ENCODE measurements around the gene ARHGEF17. TPM values are rescaled to one million over a fixed set of nuclear protein-coding genes. Genes with fewer than 3 reads are reported as not detected.

The ARHGEF17 gene
- total RNA-seq, 4 donors from 2014 or later = 3.2 to 33.8 (median 17.4) TPM

DNA sequence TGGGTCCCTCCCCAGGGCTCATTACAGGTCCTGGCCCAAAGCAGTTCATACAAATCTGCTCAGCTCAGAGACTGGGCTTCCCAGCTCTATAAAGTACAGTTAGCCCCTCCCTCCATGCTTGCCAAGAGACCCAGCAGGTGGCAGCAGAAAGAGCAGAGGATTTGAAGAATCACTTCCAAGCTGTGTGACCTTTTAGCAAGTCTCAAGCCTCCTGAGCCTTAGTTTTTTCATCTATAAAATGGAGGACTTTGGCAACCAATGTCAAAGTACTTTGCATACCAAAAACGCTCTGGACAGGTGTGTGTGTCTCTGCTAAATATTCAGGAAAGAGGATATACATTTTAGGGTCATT lies 94.7 kb downstream of the ARHGEF17 start:
- H3K4me1 ChIP-seq = no peaks in the 10 kb centered on the region
- no peak overlapping the region for H3K27ac ChIP-seq
- H3K4me3 ChIP-seq = no peak overlapping the region
- H3K9me3 ChIP-seq = no peaks in the 10 kb centered on the region
- H3K36me3 ChIP-seq = peaks cover 0 to 26% (median 0%) of the 10 kb centered on the region in 3 donors
- no peak for DNase-seq
- H3K27me3 ChIP-seq = no peaks in the 10 kb centered on the region
- TF ChIP-seq, protein P1, sequence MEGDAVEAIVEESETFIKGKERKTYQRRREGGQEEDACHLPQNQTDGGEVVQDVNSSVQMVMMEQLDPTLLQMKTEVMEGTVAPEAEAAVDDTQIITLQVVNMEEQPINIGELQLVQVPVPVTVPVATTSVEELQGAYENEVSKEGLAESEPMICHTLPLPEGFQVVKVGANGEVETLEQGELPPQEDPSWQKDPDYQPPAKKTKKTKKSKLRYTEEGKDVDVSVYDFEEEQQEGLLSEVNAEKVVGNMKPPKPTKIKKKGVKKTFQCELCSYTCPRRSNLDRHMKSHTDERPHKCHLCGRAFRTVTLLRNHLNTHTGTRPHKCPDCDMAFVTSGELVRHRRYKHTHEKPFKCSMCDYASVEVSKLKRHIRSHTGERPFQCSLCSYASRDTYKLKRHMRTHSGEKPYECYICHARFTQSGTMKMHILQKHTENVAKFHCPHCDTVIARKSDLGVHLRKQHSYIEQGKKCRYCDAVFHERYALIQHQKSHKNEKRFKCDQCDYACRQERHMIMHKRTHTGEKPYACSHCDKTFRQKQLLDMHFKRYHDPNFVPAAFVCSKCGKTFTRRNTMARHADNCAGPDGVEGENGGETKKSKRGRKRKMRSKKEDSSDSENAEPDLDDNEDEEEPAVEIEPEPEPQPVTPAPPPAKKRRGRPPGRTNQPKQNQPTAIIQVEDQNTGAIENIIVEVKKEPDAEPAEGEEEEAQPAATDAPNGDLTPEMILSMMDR (IDR thresholded peaks at IDR 0.05) = peak in 1 of 6 experiments; percentile 4
- no peak for TF ChIP-seq POLR2A (IDR thresholded peaks at IDR 0.05)

DNA sequence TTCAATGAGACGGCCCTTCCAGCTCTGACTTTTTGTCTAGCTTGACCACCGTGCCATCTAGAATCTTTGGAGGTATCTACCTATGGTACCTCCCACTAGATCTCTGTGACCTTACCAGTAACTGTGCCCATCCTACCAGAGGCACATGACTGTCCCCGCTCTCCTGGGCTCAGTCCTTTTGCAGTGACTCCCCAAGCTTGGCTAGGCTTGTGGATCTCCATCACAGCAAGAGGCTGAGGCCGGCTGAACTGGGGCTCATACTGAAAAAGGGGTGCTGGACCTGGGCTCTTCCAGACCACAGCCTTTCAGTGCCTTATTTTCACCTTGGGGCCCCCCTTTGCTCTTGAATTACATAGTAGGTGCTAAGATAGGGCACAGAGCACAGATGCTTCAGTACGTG lies 95.5 kb downstream of the ARHGEF17 start:
- H3K36me3 ChIP-seq = peaks cover 0 to 29% (median 0%) of the 10 kb centered on the region in 3 donors
- DNase-seq = no peak
- TF ChIP-seq, protein P1 (IDR thresholded peaks at IDR 0.05) = no peak
- TF ChIP-seq POLR2A (IDR thresholded peaks at IDR 0.05) = no peak

DNA sequence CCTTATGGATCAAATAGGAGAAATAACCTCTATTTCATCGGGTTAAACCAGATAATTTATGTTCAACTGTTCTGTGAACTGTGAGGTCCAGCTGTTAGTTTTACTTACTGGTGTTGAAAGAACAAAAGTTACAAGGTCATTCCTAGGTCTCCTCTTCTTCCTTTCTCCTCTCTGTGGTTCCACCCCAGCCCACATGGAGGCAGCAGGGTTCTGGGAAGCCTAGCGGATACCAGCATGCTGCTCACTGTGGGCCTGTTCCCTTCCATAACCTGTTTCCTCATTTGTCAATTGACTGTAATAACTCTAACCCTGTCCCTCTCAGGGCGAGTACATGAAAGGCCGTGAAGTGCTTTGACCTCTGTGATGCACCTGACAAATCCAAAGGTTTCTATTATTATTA lies 96.0 kb downstream of the ARHGEF17 start:
- Histone ChIP-seq H3K4me1 (no peaks in the 10 kb centered on the region), H3K27ac (no peak overlapping the region), H3K4me3 (no peak overlapping the region), H3K27me3 (no peaks in the 10 kb centered on the region), H3K9me3 (no peaks in the 10 kb centered on the region), H3K36me3 (peaks cover 0 to 30% (median 0%) of the 10 kb centered on the region in 3 donors)
- peak in 1 of 3 donors; percentile 72 for DNase-seq
- TF ChIP-seq, protein P1 (IDR thresholded peaks at IDR 0.05) = peak in 4 of 6 experiments; percentile 21 to 80 (median 70)
- TF ChIP-seq POLR2A (IDR thresholded peaks at IDR 0.05) = no peak

More for the DNA sequence above, 95.5 kb downstream of the ARHGEF17 start:
- Histone ChIP-seq H3K27ac (no peak overlapping the region), H3K4me3 (no peak overlapping the region), H3K9me3 (no peaks in the 10 kb centered on the region), H3K4me1 (no peaks in the 10 kb centered on the region), H3K27me3 (no peaks in the 10 kb centered on the region)

DNA sequence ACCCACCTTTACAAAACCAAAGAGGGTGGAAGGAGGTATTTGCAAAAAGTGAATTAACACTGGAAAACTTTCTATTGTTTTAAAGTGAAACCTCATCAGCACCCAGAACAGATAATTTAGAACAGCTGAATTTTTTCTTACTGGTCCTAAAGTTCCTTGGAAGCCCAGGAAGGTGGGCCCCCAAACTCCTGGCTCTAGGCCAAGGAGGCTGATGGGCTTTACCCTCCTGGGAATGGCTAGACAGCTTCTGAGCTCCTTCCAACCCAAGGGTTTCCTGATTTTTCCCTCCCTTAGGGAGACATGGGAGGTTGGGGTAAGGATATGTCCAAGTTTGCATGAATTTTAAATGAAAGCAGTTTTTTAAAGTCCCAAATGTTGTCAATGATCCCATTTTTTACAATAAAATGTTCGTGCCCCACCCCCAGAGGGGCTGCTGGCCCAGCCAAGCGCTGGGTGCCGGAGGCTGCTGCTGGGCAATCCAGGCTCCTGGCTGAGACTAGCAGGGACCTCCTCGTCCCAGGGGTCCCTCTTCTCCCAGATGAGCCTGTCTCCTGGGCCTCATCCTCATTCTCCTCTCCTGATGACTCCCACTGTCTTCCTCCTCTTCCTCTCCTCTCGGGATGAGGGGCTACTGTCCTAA lies 96.5 kb downstream of the ARHGEF17 start:
- H3K27me3 ChIP-seq = no peaks in the 10 kb centered on the region
- H3K9me3 ChIP-seq = no peaks in the 10 kb centered on the region
- no peak overlapping the region for H3K27ac ChIP-seq
- H3K4me3 ChIP-seq = no peak overlapping the region
- no peak for DNase-seq
- TF ChIP-seq POLR2A (IDR thresholded peaks at IDR 0.05) = no peak
- TF ChIP-seq, protein P1 (IDR thresholded peaks at IDR 0.05) = no peak
- H3K4me1 ChIP-seq = no peaks in the 10 kb centered on the region
- H3K36me3 ChIP-seq = peaks cover 0 to 35% (median 0%) of the 10 kb centered on the region in 3 donors

DNA sequence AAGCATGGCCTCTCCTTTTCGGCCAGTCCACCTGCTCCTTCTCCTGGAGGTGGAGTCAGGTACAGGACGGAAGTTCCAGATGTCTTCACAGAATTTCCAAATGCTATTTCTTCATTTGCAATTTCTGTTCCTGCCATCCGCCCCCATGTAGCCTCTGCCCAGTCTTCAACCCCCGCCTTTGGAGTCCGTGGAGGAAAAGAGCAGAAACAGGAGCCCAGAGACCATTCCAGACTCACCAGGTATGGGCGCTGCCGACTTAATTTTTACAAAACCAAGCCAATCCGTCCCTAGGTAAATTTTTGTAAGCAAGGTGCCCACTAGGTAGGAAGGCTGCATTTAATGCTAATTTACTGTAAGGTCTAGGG lies 97.1 kb downstream of the ARHGEF17 start:
- H3K4me1 ChIP-seq = no peaks in the 10 kb centered on the region
- peaks cover 0 to 35% (median 0%) of the 10 kb centered on the region in 3 donors for H3K36me3 ChIP-seq
- no peaks in the 10 kb centered on the region for H3K9me3 ChIP-seq
- DNase-seq = no peak
- H3K27me3 ChIP-seq = no peaks in the 10 kb centered on the region
- H3K4me3 ChIP-seq = no peak overlapping the region
- TF ChIP-seq POLR2A (IDR thresholded peaks at IDR 0.05) = no peak
- TF ChIP-seq, protein P1 (IDR thresholded peaks at IDR 0.05) = no peak
- H3K27ac ChIP-seq = no peak overlapping the region

All from Peyer's patch (tissue), 4 donors.